ENCODE data around the gene UPK1B.

DNA sequence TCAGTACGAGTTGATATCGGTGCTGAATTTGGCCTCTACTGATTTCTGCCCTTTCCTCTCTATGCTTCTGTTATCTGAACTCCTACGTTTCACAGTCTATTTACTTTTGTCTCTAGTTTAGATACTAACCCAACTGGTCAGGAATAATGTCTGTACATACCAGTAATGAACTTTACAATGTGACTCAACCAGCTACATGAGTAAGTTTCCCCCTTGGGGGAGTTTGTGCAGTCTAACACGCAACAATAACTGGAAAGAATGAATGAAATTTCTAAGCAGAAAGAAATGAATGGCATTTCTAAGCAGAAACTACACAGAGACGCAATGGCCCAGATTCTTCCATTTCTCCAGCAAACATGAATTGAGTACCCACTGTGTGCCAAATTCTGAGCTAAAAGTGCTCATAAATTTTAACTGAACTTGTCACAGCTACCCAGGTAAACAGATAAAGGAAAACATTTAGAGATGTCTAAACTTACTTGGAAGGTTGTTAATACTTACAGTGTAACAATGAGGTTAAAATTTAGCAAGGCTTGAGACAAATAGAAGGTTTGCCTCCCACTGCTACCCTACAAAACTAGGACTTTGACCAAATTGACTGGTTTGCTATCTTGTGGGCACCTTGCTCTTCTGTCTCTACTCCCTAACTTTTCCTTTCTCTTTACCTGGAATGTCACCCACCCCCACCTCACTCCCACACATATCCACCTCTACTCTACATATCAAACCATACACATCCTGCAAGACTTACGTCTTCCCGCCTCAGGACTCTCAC, 11.6 kb downstream of the UPK1B start:
- TF ChIP-seq, protein P1, sequence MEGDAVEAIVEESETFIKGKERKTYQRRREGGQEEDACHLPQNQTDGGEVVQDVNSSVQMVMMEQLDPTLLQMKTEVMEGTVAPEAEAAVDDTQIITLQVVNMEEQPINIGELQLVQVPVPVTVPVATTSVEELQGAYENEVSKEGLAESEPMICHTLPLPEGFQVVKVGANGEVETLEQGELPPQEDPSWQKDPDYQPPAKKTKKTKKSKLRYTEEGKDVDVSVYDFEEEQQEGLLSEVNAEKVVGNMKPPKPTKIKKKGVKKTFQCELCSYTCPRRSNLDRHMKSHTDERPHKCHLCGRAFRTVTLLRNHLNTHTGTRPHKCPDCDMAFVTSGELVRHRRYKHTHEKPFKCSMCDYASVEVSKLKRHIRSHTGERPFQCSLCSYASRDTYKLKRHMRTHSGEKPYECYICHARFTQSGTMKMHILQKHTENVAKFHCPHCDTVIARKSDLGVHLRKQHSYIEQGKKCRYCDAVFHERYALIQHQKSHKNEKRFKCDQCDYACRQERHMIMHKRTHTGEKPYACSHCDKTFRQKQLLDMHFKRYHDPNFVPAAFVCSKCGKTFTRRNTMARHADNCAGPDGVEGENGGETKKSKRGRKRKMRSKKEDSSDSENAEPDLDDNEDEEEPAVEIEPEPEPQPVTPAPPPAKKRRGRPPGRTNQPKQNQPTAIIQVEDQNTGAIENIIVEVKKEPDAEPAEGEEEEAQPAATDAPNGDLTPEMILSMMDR (IDR thresholded peaks at IDR 0.05) = no peak
- no peak for TF ChIP-seq POLR2A (IDR thresholded peaks at IDR 0.05)

Data from Peyer's patch (tissue), 4 donors.